Measurements from ENCODE around the gene MYO5C.
"Not testable (repeated sequence)": the region's sequence is repeated elsewhere in the genome, so short reads cannot be mapped to it uniquely, and the experiment has no call there.

Gene MYO5C

GRCh38 chr15:52243697-52244555 lies 51.7 kb downstream of the MYO5C start:
- no peak for DNase-seq

- DNase-seq = no peak
Measured at GRCh38 chr15:52243286-52243685, 52.3 kb downstream of the MYO5C start.

GRCh38 chr15:52241489-52241888 lies 54.1 kb downstream of the MYO5C start:
- DNase-seq = no peak

GRCh38 chr15:52240166-52240565 lies 55.4 kb downstream of the MYO5C start:
- no peak for DNase-seq

- not testable (repeated sequence) for DNase-seq
Measured at GRCh38 chr15:52238989-52239525, 56.5 kb downstream of the MYO5C start.

- no peak for DNase-seq
Measured at GRCh38 chr15:52238149-52238548, 57.5 kb downstream of the MYO5C start.

GRCh38 chr15:52236013-52236412 lies 59.6 kb downstream of the MYO5C start:
- no peak for DNase-seq

- DNase-seq = no peak
Measured at GRCh38 chr15:52234596-52235541, 60.7 kb downstream of the MYO5C start.

- no peak for DNase-seq
Measured at GRCh38 chr15:52233405-52233804, 62.2 kb downstream of the MYO5C start.

GRCh38 chr15:52232327-52232726 lies 63.3 kb downstream of the MYO5C start:
- DNase-seq = no peak

- no peak for DNase-seq
Measured at GRCh38 chr15:52230073-52230472, 65.5 kb downstream of the MYO5C start.

GRCh38 chr15:52228921-52229320 lies 66.7 kb downstream of the MYO5C start:
- DNase-seq = no peak

GRCh38 chr15:52227456-52227855 lies 68.1 kb downstream of the MYO5C start:
- DNase-seq = peak; percentile 32 to 62 (median 60)

GRCh38 chr15:52225230-52225629 lies 70.4 kb downstream of the MYO5C start:
- DNase-seq = no peak

- DNase-seq = no peak
Measured at GRCh38 chr15:52224211-52224610, 71.4 kb downstream of the MYO5C start.

GRCh38 chr15:52221730-52222129 lies 73.9 kb downstream of the MYO5C start:
- no peak for DNase-seq

GRCh38 chr15:52220937-52221660 lies 74.5 kb downstream of the MYO5C start:
- DNase-seq = no peak

GRCh38 chr15:52220251-52220650 lies 75.4 kb downstream of the MYO5C start:
- no peak for DNase-seq

GRCh38 chr15:52218816-52219215 lies 76.8 kb downstream of the MYO5C start:
- no peak for DNase-seq

GRCh38 chr15:52218371-52218770 lies 77.2 kb downstream of the MYO5C start:
- no peak for DNase-seq

GRCh38 chr15:52217186-52217585 lies 78.4 kb downstream of the MYO5C start:
- DNase-seq = no peak

- DNase-seq = no peak
Measured at GRCh38 chr15:52214553-52214952, 81.1 kb downstream of the MYO5C start.

- no peak for DNase-seq
Measured at GRCh38 chr15:52213206-52213605, 82.4 kb downstream of the MYO5C start.

Data from NCI-H1417 (cell line).